GM23338 (cell line): ENCODE results near the gene HCN2. TPM values are rescaled to one million over a fixed set of nuclear protein-coding genes. Genes with fewer than 3 reads are reported as not detected.
A peak's percentile ranks its signal among the peaks of the same experiment; 100 is the strongest.

Experiments used
- ATAC-seq: fragments of 200-7000 bp; cut with Tn5 transposase; 3 replicates; pipeline ENCODE4 v1.9.1; 2020
- DNase-seq: peaks from one replicate; pipeline ENCODE4 v3.0.0-alpha.2; 2015; ENCODE audit warnings: low spot score
- H2AFZ ChIP-seq: fragments of 200-600 bp; sonication (generic); 2 replicates; pipeline ENCODE4 v1.8.0; 2016; ENCODE audit warnings: antibody characterized with exemption, mild to moderate bottlenecking, moderate library complexity
- H3F3A ChIP-seq: fragments of 200-600 bp; sonication (generic); replicated peaks from 2 replicates; pipeline ENCODE4 v1.8.0; 2017; ENCODE audit warnings: antibody characterized with exemption, mixed run types, low read depth
- H3K27ac ChIP-seq: fragments of 200-600 bp; sonication (generic); 2 replicates; pipeline ENCODE4 v1.6.1; 2016; ENCODE audit warnings: low read depth
- H3K27me3 ChIP-seq: fragments of 200-600 bp; sonication (generic); 2 replicates; pipeline ENCODE4 v1.8.0; 2016; ENCODE audit warnings: mild to moderate bottlenecking, mixed run types, moderate library complexity; ENCODE audit not compliant: insufficient read depth
- H3K36me3 ChIP-seq: fragments of 200-600 bp; sonication (generic); 2 replicates; pipeline ENCODE4 v1.8.0; 2016; ENCODE audit warnings: mild to moderate bottlenecking; ENCODE audit not compliant: insufficient read depth
- H3K4me1 ChIP-seq: fragments of 200-600 bp; sonication (generic); 2 replicates; pipeline ENCODE4 v1.8.0; 2016; ENCODE audit warnings: mild to moderate bottlenecking, moderate library complexity; ENCODE audit not compliant: insufficient read depth
- H3K4me2 ChIP-seq: fragments of 200-600 bp; sonication (generic); 2 replicates; pipeline ENCODE4 v1.7.1; 2017; ENCODE audit warnings: mixed run types
- H3K4me3 ChIP-seq: fragments of 200-600 bp; sonication (generic); 2 replicates; pipeline ENCODE4 v1.6.1; 2016; ENCODE audit warnings: mixed run types
- H3K79me2 ChIP-seq: fragments of 200-600 bp; sonication (generic); replicated peaks from 2 replicates; pipeline ENCODE4 v1.8.0; 2017; ENCODE audit warnings: mild to moderate bottlenecking; ENCODE audit not compliant: insufficient read depth
- H3K9me2 ChIP-seq: fragments of 200-600 bp; sonication (generic); 2 replicates; pipeline ENCODE4 v1.8.0; 2017; ENCODE audit not compliant: insufficient read depth
- H4K20me1 ChIP-seq: fragments of 200-600 bp; sonication (generic); replicated peaks from 2 replicates; pipeline ENCODE4 v1.8.0; 2017; ENCODE audit warnings: mild to moderate bottlenecking; ENCODE audit not compliant: insufficient read depth
- H3K27ac Mint-ChIP-seq: 2 replicates; pipeline ENCODE4 v1.8.0; 2020; ENCODE audit warnings: inconsistent platforms, mild to moderate bottlenecking, moderate library complexity, mixed read lengths
- H3K27me3 Mint-ChIP-seq: 3 replicates; pipeline ENCODE4 v1.8.0; 2022; ENCODE audit warnings: low read depth, mild to moderate bottlenecking, moderate library complexity, mixed read lengths, inconsistent platforms; ENCODE audit not compliant: insufficient read depth, poor library complexity
- H3K36me3 Mint-ChIP-seq: 3 replicates; pipeline ENCODE4 v1.8.0; 2021; ENCODE audit warnings: low read depth, mild to moderate bottlenecking, inconsistent platforms, moderate library complexity, mixed read lengths
- H3K4me1 Mint-ChIP-seq: 3 replicates; pipeline ENCODE4 v1.8.0; 2020; ENCODE audit warnings: mild to moderate bottlenecking, inconsistent platforms, mixed read lengths
- H3K4me3 Mint-ChIP-seq: 3 replicates; pipeline ENCODE4 v1.8.0; 2021; ENCODE audit warnings: moderate library complexity, mild to moderate bottlenecking, inconsistent platforms, mixed read lengths
- H3K9me3 Mint-ChIP-seq: 3 replicates; pipeline ENCODE4 v1.8.0; 2020; ENCODE audit warnings: moderate library complexity, mild to moderate bottlenecking, inconsistent platforms, mixed read lengths
- CREB1 ChIP-seq: fragments of 250-450 bp; sonication (Bioruptor Pico); IDR thresholded peaks from 2 replicates; pipeline ENCODE4 v1.5.0; 2020; ENCODE audit warnings: low read depth, mild to moderate bottlenecking, moderate library complexity
- ETS1 ChIP-seq: IDR thresholded peaks from 2 replicates; pipeline ENCODE4 v1.6.1; 2016; ENCODE audit warnings: antibody characterized with exemption
- EZH2 ChIP-seq: fragments of 200-600 bp; sonication (generic); IDR thresholded peaks from one replicate; pipeline ENCODE4 v1.8.0; 2017; ENCODE audit warnings: antibody characterized with exemption, mild to moderate bottlenecking, low read depth; ENCODE audit not compliant: unreplicated experiment
- EZH2phosphoT487 ChIP-seq: fragments of 200-600 bp; sonication (generic); IDR thresholded peaks from one replicate; pipeline ENCODE4 v1.8.1; 2018; ENCODE audit warnings: antibody characterized with exemption; ENCODE audit not compliant: unreplicated experiment
- JUNB ChIP-seq: IDR thresholded peaks from one replicate; pipeline ENCODE4 v1.6.1; 2016; ENCODE audit warnings: antibody characterized with exemption; ENCODE audit not compliant: unreplicated experiment
- POLR2AphosphoS5 ChIP-seq: IDR thresholded peaks from 2 replicates; pipeline ENCODE4 v1.6.1; 2016; ENCODE audit warnings: antibody characterized with exemption, low read depth
- REST ChIP-seq: IDR thresholded peaks from one replicate; pipeline ENCODE4 v1.6.1; 2018; ENCODE audit warnings: antibody characterized with exemption; ENCODE audit not compliant: unreplicated experiment
- STAT1 ChIP-seq: IDR thresholded peaks from one replicate; pipeline ENCODE4 v1.6.1; 2016; ENCODE audit warnings: antibody characterized with exemption; ENCODE audit not compliant: unreplicated experiment
- ZNF462 ChIP-seq: fragments of 250-450 bp; sonication (Bioruptor Pico); IDR thresholded peaks from 2 replicates; pipeline ENCODE4 v1.5.0; 2020; ENCODE audit warnings: mild to moderate bottlenecking, moderate library complexity
- polyA plus RNA-seq: library from polyadenylated mRNA; unstranded; fragments of >200 nt; fragmentation: Nextera tagmentation; extraction: Ambion mirVana; gene quantifications from 2 replicates; pipeline ENCODE4 v1.2.1, GENCODE V29; 2016
- total RNA-seq: library from RNA; depleted of rRNA; stranded (reverse); fragments of >200 nt; shearing (Covaris generic); gene quantifications from 2 replicates; pipeline ENCODE4 v1.2.3, GENCODE V29; 2014

Gene HCN2
- total and polyA plus RNA-seq, 2 experiments from 2014 or later: 0.06 to 2.9 TPM

GRCh38 chr19:572140-572742 is 17.4 kb upstream of the HCN2 start, which contains the start of gene BSG:
Gene BSG (plus strand): TSS chr19:572596. CDS start chr19:572635, 39 bp downstream.
- peaks cover 18% of the 10 kb centered on the region for H3K4me1 ChIP-seq
- H3K9me2 ChIP-seq: no peaks in the 10 kb centered on the region
- DNase-seq: peak; percentile 99
- H3K27ac ChIP-seq: peak within 1 kb of the TSS; percentile 97
- no peaks in the 10 kb centered on the region for H3K27me3 ChIP-seq
- peaks cover 33% of the 10 kb centered on the region for H4K20me1 ChIP-seq
- H2AFZ ChIP-seq: peak within 1 kb of the TSS; percentile 14; the same call in 1 of the 2 replicates
- H3K36me3 ChIP-seq: no peaks in the 10 kb centered on the region
- ATAC-seq: peak; percentile 59
- H3K36me3 Mint-ChIP-seq: peaks cover 37% of the 10 kb centered on the region
- H3K9me3 Mint-ChIP-seq: peaks cover 16% of the 10 kb centered on the region
- peak within 1 kb of the TSS; percentile 90 for H3K4me3 Mint-ChIP-seq
- peak; percentile 96 for TF ChIP-seq POLR2AphosphoS5
- TF ChIP-seq STAT1: no peak
- TF ChIP-seq CREB1 (CRISPR knock-in tag): peak; percentile 64; the same call in 1 of the 2 replicates
- peak within 1 kb of the TSS; percentile 96 for H3K4me3 ChIP-seq
- peaks cover 29% of the 10 kb centered on the region for H3K4me1 Mint-ChIP-seq
- H3K79me2 ChIP-seq: peaks cover 48% of the 10 kb centered on the region
- peaks cover 42% of the 10 kb centered on the region for H3K27me3 Mint-ChIP-seq
- peaks cover 15% of the 10 kb centered on the region for H3F3A ChIP-seq
- H3K27ac Mint-ChIP-seq: peak within 1 kb of the TSS; percentile 99
- peak within 1 kb of the TSS; percentile 100 for H3K4me2 ChIP-seq

GRCh38 chr19:572743-573518 is 16.8 kb upstream of the HCN2 start:
- Mint-ChIP-seq H3K27me3 (peaks cover 42% of the 10 kb centered on the region), H3K4me3 (peak overlapping the region; percentile 90), H3K9me3 (peaks cover 16% of the 10 kb centered on the region), H3K27ac (peak overlapping the region; percentile 82), H3K4me1 (peaks cover 29% of the 10 kb centered on the region), H3K36me3 (peaks cover 30% of the 10 kb centered on the region)
- H3F3A ChIP-seq: peaks cover 15% of the 10 kb centered on the region
- H3K36me3 ChIP-seq: no peaks in the 10 kb centered on the region
- H3K4me1 ChIP-seq: peaks cover 18% of the 10 kb centered on the region
- H3K27ac ChIP-seq: peak overlapping the region; percentile 45; the same call in 1 of the 2 replicates
- peaks cover 39% of the 10 kb centered on the region for H4K20me1 ChIP-seq
- peak overlapping the region; percentile 100 for H3K4me2 ChIP-seq
- ATAC-seq (peak; percentile 17), DNase-seq (peak; percentile 59)
- H3K9me2 ChIP-seq: no peaks in the 10 kb centered on the region
- H3K27me3 ChIP-seq: no peaks in the 10 kb centered on the region
- peaks cover 55% of the 10 kb centered on the region for H3K79me2 ChIP-seq
- peak overlapping the region; percentile 96 for H3K4me3 ChIP-seq
- no peak overlapping the region for H2AFZ ChIP-seq
- no peak for TF ChIP-seq EZH2
- TF ChIP-seq ZNF462 (CRISPR knock-in tag): no peak
- no peak for TF ChIP-seq JUNB
- no peak for TF ChIP-seq EZH2phosphoT487
- TF ChIP-seq ETS1: no peak
- TF ChIP-seq STAT1: no peak
- no peak for TF ChIP-seq REST
